ENCODE results near the gene MTIF3. TPM values are rescaled to one million over a fixed set of nuclear protein-coding genes. Genes with fewer than 3 reads are reported as not detected.
A peak's percentile ranks its signal among the peaks of the same experiment; 100 is the strongest.

Gene MTIF3
- polyA plus RNA-seq, 3 donors, result 61.6 to 135 (median 86.6) TPM

DNA sequence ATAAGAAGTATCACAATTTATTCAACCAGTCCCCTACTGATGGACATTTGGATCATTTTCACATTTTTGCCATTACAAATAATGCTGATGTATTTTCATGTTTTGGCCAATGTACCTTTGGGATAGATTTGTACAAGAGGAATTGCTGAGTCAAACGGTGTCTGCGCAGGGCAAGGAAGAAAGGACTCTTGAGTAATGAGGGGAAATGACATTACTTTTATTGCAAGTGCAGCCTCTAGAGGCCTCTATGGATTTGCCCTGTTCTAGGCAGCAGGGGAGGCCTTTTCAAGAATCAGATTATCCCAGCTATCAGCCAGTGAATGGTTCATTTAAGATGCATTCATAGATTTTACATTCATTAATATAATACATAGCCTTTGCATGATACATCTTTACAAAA is 58.9 kb downstream of the MTIF3 start:
- Histone ChIP-seq H3K36me3 (replicated peaks in 1 of 2; ENCODE audit: control insufficient read depth in 1 of 2, insufficient read depth in 2 of 2, low read length in 2 of 2) (no peaks in the 10 kb centered on the region), H2AFZ (ENCODE audit: insufficient read depth, low read depth, low read length, poor library complexity, severe bottlenecking) (no peak overlapping the region), H3K27me3 (ENCODE audit: control insufficient read depth in 2 of 2, insufficient read depth in 2 of 2, low read length in 2 of 2) (no peaks in the 10 kb centered on the region), H3K79me2 (ENCODE audit: insufficient read depth, low read length) (no peaks in the 10 kb centered on the region), H3K4me3 (replicated peaks in 1 of 3; ENCODE audit: low read depth in 2 of 3, low read length in 3 of 3) (no peak overlapping the region), H3K4me1 (ENCODE audit: control insufficient read depth in 1 of 2, insufficient read depth in 2 of 2, low read length in 2 of 2) (peaks cover 6 to 9% of the 10 kb centered on the region in 2 donors), H3K9me3 (replicated peaks in 1 of 2; ENCODE audit: control insufficient read depth in 1 of 2, insufficient read depth in 1 of 2, low read length in 2 of 2) (no peaks in the 10 kb centered on the region), H3K4me2 (replicated peaks; ENCODE audit: extremely low read depth, low read length, poor library complexity, severe bottlenecking) (no peak overlapping the region), H3K9ac (ENCODE audit: insufficient read depth, low read length, poor library complexity, severe bottlenecking) (no peak overlapping the region), H4K20me1 (ENCODE audit: insufficient read depth, low read length) (no peaks in the 10 kb centered on the region), H3K27ac (ENCODE audit: low read depth in 1 of 2, low read length in 2 of 2) (no peak overlapping the region)
- Mint-ChIP-seq H3K36me3 (no peaks in the 10 kb centered on the region), H3K4me3 (no peak overlapping the region), H3K4me1 (peaks cover 4% of the 10 kb centered on the region), H3K27ac (no peak overlapping the region), H3K27me3 (ENCODE audit: low read depth in 3 of 3) (peaks cover 0 to 4% (median 2%) of the 10 kb centered on the region in 3 donors), H3K9me3 (no peaks in the 10 kb centered on the region)
- DNase-seq, result peak in 2 of 3 donors; percentile 17 to 26
- intact Hi-C loops (cut with micrococcal nuclease), result loop anchor here in 1 of 2 donors (5.0 kb wide), 1 partner anchor 141 kb away; no protein-coding TSS in a partner anchor
- WGBS (ENCODE audit: insufficient coverage), result 0% methylated on average over 2 of the region's 2 CpGs
- TF ChIP-seq, protein P1, sequence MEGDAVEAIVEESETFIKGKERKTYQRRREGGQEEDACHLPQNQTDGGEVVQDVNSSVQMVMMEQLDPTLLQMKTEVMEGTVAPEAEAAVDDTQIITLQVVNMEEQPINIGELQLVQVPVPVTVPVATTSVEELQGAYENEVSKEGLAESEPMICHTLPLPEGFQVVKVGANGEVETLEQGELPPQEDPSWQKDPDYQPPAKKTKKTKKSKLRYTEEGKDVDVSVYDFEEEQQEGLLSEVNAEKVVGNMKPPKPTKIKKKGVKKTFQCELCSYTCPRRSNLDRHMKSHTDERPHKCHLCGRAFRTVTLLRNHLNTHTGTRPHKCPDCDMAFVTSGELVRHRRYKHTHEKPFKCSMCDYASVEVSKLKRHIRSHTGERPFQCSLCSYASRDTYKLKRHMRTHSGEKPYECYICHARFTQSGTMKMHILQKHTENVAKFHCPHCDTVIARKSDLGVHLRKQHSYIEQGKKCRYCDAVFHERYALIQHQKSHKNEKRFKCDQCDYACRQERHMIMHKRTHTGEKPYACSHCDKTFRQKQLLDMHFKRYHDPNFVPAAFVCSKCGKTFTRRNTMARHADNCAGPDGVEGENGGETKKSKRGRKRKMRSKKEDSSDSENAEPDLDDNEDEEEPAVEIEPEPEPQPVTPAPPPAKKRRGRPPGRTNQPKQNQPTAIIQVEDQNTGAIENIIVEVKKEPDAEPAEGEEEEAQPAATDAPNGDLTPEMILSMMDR (IDR thresholded peaks at IDR 0.05), result no peak

DNA sequence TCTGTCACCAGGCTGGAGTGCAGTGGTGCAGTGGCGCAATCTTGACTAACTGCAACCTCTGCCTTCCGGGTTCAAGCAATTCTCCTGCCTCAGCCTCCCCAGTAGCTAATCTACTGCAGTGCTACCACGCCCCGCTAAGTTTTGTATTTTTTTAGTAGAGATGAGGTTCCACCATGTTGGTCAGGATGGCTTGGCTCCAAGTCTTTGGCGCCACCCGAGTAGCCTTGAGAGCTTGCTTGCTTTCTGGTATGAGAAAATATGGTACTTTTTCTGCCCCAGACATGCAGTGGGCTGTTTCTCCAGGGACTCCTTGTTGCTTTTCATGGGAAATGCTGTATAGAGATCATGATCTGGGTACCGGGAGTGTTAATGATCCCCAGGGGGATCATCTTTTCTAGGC is 60.5 kb downstream of the MTIF3 start:
- Histone ChIP-seq H3K9ac (ENCODE audit: insufficient read depth, low read length, poor library complexity, severe bottlenecking) (no peak overlapping the region), H3K4me3 (replicated peaks in 1 of 3; ENCODE audit: low read depth in 2 of 3, low read length in 3 of 3) (no peak overlapping the region), H2AFZ (ENCODE audit: insufficient read depth, low read depth, low read length, poor library complexity, severe bottlenecking) (no peak overlapping the region), H3K79me2 (ENCODE audit: insufficient read depth, low read length) (no peaks in the 10 kb centered on the region), H3K27ac (ENCODE audit: low read depth in 1 of 2, low read length in 2 of 2) (no peak overlapping the region), H3K27me3 (ENCODE audit: control insufficient read depth in 2 of 2, insufficient read depth in 2 of 2, low read length in 2 of 2) (no peaks in the 10 kb centered on the region), H3K9me3 (replicated peaks in 1 of 2; ENCODE audit: control insufficient read depth in 1 of 2, insufficient read depth in 1 of 2, low read length in 2 of 2) (no peaks in the 10 kb centered on the region), H3K36me3 (replicated peaks in 1 of 2; ENCODE audit: control insufficient read depth in 1 of 2, insufficient read depth in 2 of 2, low read length in 2 of 2) (no peaks in the 10 kb centered on the region), H3K4me2 (replicated peaks; ENCODE audit: extremely low read depth, low read length, poor library complexity, severe bottlenecking) (no peak overlapping the region), H3K4me1 (ENCODE audit: control insufficient read depth in 1 of 2, insufficient read depth in 2 of 2, low read length in 2 of 2) (peaks cover 6 to 9% of the 10 kb centered on the region in 2 donors), H4K20me1 (ENCODE audit: insufficient read depth, low read length) (no peaks in the 10 kb centered on the region)
- no peak for DNase-seq
- Mint-ChIP-seq H3K9me3 (no peaks in the 10 kb centered on the region), H3K27me3 (ENCODE audit: low read depth in 3 of 3) (peaks cover 0 to 7% (median 2%) of the 10 kb centered on the region in 3 donors), H3K4me1 (peaks cover 4% of the 10 kb centered on the region), H3K4me3 (no peak overlapping the region), H3K36me3 (no peaks in the 10 kb centered on the region), H3K27ac (no peak overlapping the region)
- intact Hi-C loops (cut with micrococcal nuclease), result loop anchor here in 1 of 2 donors (5.0 kb wide), 1 partner anchor 142 kb away; no protein-coding TSS in a partner anchor
- TF ChIP-seq, protein P1 (IDR thresholded peaks at IDR 0.05), result no peak
- 94% methylated on average over 2 of the region's 7 CpGs for WGBS (ENCODE audit: insufficient coverage)

Data from CD14-positive monocyte (primary cell).